ENCODE results near the gene IL17B. TPM values are rescaled to one million over a fixed set of nuclear protein-coding genes. Genes with fewer than 3 reads are reported as not detected.
A peak's percentile ranks its signal among the peaks of the same experiment; 100 is the strongest.

IL17B gene
- total and polyA plus RNA-seq, 9 of the 15 experiments (the other 6 are each of a cell fraction or from before 2014, with no cell fraction given) = 0.28 to 2.6 (median 0.53) TPM; not detected in 2

DNA sequence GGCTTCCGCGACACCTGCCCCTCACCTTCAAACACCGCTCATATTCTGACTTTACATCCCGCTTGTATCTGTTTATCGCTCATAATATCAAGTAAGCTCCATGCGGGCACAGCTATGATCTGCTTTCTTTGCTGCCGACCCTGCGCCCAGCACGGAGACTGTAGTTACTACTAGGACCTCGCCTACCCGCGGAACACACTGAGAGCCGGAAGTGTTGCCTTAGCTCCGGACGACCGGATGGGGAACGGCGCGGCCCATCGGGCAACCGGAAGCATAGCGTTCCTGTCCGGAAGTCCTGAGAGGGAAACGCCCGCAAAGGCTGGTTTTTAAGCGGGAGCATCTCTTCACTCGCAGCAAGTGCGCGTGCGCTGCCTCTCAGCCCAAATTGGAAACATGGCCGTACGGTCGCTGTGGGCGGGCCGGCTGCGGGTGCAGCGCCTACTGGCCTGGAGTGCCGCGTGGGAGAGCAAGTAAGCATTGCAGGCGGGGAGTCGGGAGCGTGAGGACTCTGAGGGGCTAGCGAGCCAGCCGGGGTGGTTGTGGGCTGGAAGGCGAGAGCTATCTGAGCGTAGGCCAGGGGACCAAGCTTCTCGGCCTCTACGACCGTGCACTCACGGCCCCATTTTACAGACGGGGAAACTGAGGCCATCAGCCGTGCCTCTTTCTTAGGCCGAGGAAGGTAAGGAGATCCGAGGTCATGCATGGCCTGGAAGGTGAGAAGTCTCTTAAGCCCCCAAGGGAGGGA lies 33.8 kb downstream of the IL17B start, which contains the start of gene GRPEL2 (continued):
- TF ChIP-seq, protein P1, sequence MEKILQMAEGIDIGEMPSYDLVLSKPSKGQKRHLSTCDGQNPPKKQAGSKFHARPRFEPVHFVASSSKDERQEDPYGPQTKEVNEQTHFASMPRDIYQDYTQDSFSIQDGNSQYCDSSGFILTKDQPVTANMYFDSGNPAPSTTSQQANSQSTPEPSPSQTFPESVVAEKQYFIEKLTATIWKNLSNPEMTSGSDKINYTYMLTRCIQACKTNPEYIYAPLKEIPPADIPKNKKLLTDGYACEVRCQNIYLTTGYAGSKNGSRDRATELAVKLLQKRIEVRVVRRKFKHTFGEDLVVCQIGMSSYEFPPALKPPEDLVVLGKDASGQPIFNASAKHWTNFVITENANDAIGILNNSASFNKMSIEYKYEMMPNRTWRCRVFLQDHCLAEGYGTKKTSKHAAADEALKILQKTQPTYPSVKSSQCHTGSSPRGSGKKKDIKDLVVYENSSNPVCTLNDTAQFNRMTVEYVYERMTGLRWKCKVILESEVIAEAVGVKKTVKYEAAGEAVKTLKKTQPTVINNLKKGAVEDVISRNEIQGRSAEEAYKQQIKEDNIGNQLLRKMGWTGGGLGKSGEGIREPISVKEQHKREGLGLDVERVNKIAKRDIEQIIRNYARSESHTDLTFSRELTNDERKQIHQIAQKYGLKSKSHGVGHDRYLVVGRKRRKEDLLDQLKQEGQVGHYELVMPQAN (IDR thresholded peaks at IDR 0.05; ENCODE audit: borderline replicate concordance) = peak; percentile 61
- TF ChIP-seq NRF1 (conservative IDR thresholded peaks at IDR 0.05 in 1 of 2, IDR thresholded peaks at IDR 0.05 in 1 of 2) = peak; percentile 94 to 95
- no peak for TF ChIP-seq NCOA4 (IDR thresholded peaks at IDR 0.05; ENCODE audit: partially characterized antibody)
- no peak for TF ChIP-seq FOXM1 (IDR thresholded peaks at IDR 0.05; ENCODE audit: low read depth)
- TF ChIP-seq FOXM1 (CRISPR knock-in tag; IDR thresholded peaks at IDR 0.05; ENCODE audit: low read depth) = no peak
- TF ChIP-seq HLTF (IDR thresholded peaks at IDR 0.05) = no peak
- peak; percentile 50; the same call in 1 of the 2 replicates for TF ChIP-seq MBD2 (IDR thresholded peaks at IDR 0.05; ENCODE audit: borderline replicate concordance, low read depth)
- TF ChIP-seq RBBP5 (IDR thresholded peaks at IDR 0.05; ENCODE audit: borderline replicate concordance, insufficient read depth, low read length, poor library complexity, severe bottlenecking) = peak; percentile 58
- TF ChIP-seq, protein P2, sequence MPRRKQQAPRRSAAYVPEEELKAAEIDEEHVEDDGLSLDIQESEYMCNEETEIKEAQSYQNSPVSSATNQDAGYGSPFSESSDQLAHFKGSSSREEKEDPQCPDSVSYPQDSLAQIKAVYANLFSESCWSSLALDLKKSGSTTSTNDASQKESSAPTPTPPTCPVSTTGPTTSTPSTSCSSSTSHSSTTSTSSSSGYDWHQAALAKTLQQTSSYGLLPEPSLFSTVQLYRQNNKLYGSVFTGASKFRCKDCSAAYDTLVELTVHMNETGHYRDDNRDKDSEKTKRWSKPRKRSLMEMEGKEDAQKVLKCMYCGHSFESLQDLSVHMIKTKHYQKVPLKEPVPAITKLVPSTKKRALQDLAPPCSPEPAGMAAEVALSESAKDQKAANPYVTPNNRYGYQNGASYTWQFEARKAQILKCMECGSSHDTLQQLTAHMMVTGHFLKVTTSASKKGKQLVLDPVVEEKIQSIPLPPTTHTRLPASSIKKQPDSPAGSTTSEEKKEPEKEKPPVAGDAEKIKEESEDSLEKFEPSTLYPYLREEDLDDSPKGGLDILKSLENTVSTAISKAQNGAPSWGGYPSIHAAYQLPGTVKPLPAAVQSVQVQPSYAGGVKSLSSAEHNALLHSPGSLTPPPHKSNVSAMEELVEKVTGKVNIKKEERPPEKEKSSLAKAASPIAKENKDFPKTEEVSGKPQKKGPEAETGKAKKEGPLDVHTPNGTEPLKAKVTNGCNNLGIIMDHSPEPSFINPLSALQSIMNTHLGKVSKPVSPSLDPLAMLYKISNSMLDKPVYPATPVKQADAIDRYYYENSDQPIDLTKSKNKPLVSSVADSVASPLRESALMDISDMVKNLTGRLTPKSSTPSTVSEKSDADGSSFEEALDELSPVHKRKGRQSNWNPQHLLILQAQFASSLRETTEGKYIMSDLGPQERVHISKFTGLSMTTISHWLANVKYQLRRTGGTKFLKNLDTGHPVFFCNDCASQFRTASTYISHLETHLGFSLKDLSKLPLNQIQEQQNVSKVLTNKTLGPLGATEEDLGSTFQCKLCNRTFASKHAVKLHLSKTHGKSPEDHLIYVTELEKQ (CRISPR knock-in tag; IDR thresholded peaks at IDR 0.05) = no peak
- peak; percentile 46 for TF ChIP-seq SAP30 (IDR thresholded peaks at IDR 0.05; ENCODE audit: borderline replicate concordance, insufficient read depth, low read depth, low read length, poor library complexity, severe bottlenecking)
- TF ChIP-seq ZNF212 (CRISPR knock-in tag; IDR thresholded peaks at IDR 0.05) = no peak
- peak; percentile 77; the same call in 1 of the 2 replicates for TF ChIP-seq ZC3H11A (IDR thresholded peaks at IDR 0.05; ENCODE audit: low read depth, low read length)

Measured in K562 (cell line).